ENCODE results near the gene BMP2.

The BMP2 gene

DNA sequence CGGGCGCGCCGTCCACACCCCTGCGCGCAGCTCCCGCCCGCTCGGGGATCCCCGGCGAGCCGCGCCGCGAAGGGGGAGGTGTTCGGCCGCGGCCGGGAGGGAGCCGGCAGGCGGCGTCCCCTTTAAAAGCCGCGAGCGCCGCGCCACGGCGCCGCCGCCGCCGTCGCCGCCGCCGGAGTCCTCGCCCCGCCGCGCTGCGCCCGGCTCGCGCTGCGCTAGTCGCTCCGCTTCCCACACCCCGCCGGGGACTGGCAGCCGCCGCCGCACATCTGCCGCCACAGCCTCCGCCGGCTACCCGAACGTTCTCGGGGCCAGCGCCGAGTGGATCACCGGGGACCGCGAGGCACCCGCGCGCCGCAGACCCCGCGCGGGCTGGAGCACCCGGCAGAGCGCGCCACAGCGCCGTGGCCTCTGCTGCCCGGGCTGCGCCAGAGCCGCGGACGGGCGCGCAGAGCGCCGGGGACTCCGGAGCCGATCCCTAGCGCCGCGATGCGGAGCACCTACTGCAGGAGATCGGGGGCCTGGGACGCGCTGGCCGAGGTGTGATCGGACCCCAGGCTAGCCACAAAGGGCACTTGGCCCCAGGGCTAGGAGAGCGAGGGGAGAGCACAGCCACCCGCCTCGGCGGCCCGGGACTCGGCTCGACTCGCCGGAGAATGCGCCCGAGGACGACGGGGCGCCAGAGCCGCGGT is at the start of gene BMP2:
TSS of gene BMP2 (plus strand) at position 151 of the 692 bp plus-strand sequence. CDS start 2,441 bp downstream, outside the sequence.
- no peak for DNase-seq (ENCODE audit: low read depth in 4 of 4, low spot score in 1 of 4)

DNA sequence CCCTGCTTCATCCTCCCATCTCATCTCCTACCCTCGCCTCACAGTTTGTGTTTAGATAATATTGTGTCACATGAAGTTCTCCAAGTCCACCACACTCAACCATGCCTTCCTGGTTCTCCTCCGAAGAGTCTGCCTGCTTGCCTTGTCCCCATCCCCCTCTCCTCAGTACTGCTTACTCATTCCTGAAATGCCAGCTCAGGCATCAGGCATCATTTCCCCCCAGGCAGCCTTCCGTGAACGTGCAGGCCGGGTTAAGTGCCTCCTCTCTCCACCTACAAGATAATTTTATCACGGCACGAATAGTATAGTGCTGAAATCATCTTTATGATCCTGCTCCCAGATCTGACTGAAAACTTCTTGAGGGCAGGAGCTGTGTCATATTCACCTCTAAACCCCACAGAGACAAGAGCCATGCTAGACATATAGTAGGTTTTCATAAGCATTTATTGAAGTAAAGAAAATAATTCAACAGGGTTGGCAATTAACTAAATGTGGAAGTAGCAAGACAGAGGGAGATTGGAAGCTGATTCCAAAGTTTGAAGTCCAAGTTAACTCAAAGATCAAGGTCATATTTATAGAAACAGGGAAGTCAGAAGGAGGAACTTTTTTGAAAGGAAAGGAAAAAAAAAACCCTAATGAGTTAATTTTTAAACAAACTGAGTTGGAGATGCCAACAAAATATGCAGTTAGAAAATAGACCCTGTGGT is 48.7 kb upstream of the BMP2 start:
- no peak for DNase-seq (ENCODE audit: low read depth in 4 of 4, low spot score in 1 of 4)

DNA sequence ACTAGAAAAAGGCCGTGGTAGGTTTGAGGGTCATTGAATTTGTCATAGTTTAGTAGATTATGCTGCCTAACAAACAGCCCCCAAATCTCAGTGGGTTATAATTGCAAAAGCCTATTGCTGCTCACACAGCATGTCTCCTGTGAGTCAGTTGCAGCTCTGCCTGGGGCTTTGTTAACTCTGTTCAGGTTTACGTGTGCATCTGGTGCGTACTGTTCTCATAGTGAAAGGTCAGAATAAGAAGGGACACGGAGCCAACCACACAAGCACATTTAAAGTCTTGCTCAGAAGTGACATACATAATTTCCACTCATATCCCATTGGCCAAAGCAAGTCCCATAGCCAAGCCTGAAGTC is 48.1 kb upstream of the BMP2 start:
- no peak for DNase-seq (ENCODE audit: low read depth in 4 of 4, low spot score in 1 of 4)

DNA sequence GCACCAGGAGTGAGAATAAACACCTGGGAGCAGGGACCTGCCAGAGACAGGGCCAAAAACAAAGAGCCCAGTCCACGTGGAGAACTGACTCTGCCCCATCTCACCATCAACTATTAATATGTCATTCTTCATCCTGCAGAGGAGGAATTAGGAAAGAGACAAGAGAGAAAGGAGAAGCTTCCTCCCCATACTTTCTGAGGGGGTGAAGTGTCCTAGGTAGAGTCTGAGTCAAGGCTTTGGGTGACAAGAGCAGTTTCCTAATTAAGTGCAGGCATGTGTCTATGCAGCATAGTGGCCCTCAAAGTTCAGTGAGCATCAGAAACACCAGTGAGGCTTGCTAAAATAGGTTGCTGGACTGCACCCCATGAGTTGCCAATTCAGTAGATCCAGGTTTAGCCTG is 40.7 kb upstream of the BMP2 start:
- DNase-seq (ENCODE audit: low read depth in 4 of 4, low spot score in 1 of 4) = no peak

DNA sequence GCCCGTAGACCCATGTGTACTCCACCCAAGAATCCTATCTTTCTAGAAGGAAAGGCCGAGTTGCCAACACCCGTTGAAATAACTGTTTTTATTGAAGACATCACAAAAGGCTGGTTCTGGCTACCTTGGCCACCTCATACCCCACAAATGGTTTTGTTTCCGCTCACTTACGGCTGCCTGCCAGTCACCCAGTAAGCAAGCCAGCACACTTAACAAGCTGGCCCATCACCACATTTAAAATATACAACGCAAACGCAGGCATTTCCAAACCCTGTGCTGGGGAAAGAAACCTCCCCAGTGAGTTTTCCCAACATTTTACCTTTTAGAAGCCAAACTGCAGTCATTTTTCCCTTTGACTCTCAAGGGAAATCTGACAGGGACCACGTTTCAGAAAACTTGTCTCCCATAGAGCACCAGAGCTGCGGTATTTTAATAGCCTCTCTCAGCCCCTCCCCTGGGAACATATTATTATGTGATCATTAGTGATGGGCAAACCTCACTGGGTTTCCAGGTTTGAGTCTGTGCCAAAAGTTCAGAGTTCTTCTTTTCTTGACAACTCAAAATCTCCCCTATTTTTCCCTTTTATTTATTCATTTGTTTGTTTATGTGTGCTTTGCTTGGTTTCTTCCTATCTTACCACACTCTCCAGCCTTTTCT is 36.7 kb upstream of the BMP2 start:
- DNase-seq (ENCODE audit: low read depth in 4 of 4, low spot score in 1 of 4) = no peak

DNA sequence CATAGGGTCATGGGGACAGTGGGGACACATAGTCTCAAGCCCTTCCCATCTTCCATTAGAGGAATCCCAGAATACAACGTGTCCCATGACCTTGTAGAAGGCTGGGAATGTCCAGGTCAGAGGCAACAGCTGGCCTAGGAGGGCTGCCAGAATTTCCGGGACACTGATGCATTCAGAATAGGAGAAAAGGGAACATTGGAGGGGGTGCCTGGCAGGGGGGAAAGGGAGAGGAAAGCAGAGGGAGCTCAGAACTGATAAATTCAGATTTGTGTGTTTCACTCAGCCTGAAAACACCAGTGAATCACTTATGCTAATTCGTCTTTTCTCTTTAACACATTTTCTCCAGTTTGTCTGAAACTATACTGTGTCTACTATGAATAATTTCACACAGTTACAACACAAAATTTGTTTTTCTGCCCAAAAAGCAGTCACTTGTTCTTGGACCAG is 35.5 kb upstream of the BMP2 start:
- DNase-seq (ENCODE audit: low read depth in 4 of 4, low spot score in 1 of 4) = no peak

DNA sequence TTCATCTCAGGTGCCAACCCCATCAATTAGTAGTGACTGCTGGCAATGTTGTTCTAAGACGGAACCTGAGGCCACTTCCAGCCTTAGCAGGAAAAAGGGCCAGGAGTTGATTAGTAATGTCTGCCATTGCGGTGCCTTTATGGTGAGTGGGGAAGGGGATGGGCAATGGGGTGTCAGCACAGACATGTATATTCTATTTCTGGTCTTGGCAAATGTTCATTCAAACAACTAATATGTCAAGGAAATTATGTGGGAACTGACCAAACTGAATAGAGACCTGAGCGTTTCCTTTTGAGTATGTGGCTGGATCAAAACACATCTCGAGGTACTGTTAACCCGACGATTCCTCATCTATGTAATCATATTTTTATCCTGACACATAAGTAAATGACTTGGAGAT is 34.6 kb upstream of the BMP2 start:
- DNase-seq (ENCODE audit: low read depth in 4 of 4, low spot score in 1 of 4) = no peak

DNA sequence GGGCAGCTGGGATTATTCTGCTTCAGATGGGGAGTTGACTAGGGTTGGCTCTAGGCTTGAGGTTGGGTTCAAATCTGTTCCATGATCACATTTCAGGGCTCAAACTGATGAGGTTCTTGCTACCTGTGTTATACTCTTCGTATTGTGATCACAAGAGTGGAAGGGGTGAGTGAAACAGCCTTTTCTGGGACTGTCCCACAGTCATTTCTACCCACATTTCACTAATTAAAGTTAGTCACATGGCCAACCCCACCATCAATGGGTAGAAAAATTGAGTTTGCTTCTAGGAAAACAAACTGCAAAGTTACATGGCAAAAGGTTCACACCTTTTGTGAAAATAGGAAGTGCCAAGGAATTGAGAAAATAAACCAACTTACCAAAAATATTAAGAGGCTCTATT is 33.5 kb upstream of the BMP2 start:
- DNase-seq (ENCODE audit: low read depth in 4 of 4, low spot score in 1 of 4) = no peak

DNA sequence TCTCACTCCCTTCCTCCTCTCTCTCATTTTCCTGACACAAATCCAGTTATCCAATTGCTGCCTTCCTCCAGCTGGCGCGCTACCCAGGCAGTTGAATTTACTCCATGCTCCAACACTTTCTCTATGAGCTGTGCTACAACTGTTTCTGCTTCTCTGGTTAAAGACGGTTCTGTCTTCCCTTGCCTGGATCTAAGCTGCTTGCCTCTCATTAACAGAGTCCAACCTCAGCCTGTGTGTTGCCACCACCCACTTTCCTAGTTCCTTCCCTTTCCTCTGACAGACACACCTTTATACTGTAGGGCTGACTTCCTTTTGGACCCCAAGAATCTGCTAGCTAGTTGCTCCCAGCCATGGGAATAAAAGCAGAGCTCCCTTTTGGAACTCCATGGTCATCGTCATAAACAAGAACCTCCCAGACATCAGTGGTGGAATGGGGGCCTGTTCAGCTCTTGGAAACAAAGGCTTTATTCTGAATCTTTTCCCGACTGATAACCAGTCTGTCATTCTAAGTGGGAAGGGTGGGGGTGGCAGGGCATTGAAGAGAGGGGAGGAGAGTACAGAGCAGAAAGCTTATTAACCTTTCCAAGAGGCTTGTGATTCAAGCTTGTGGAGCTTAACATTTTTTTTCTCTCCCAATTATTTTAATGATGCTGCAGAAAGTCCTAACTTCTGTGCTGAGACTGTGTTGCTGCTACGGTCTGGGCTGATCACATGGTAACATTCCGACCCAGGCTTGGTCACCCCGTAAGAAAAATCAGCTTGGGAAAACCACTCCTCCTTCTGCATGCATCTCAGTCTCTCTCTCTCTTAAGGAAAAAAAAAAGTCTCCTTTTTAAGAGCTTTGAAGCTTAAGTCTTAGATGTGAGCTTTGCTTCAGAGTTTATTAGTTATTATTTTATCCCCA is 31.3 kb upstream of the BMP2 start:
- DNase-seq (ENCODE audit: low read depth in 4 of 4, low spot score in 1 of 4) = no peak

DNA sequence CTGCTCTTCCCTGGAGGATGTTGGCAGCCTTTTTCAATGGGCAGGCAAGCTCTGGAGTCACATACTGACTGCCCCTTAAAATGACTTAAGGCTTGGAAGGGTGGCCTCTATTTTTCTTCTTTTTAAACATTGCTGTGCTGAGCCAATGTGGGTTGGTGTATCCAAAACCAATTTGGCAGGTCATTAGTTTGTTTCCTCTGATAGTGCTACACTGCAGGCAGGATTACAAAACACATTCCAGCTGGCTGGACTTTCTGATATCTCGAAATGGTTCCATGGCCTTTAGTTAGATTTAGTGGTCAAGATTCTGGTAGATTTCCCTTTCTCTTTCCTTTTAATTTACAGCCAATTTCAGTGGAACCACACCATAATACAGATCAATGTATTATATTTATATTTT is 28.1 kb upstream of the BMP2 start:
- DNase-seq (ENCODE audit: low read depth in 4 of 4, low spot score in 1 of 4) = no peak

DNA sequence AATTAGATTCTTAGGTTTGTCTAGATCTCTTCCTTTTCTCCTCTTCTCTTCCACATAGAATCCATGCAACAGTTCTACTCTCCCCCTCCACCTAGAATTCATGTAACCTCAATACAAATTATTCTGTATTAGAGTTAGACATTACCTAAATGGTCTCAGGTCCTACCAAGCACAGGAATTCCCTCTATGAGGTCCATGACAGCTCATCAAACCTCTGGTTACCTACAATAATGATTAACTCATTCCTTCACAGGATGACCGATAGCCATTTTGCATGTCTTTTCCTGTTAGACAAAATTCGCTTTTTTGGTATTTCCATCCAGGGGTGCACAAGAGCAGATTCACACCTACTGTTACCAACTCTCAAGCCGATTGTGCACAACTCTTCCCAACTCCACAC is 27.4 kb upstream of the BMP2 start:
- DNase-seq (ENCODE audit: low read depth in 4 of 4, low spot score in 1 of 4) = no peak

DNA sequence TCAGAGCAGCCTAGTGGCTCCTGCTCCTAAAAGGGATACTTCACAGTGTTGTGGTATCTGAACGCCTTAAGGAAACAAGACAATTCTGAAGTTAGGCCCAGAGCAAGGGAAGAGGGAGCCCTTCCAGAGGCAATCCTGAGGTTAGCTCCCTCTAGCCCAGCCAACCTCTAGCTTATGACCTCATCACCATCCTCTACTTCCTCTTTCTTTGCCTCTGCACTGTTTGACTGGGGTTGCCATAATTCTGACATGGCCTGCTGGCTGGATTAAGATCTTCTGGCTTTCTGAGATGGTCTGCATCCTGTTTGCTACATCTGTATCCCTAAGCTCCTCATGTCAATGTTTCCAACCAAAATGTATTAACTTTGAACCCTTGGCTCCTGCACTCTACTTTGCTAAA is 23.3 kb upstream of the BMP2 start:
- no peak for DNase-seq (ENCODE audit: low read depth in 4 of 4, low spot score in 1 of 4)

DNA sequence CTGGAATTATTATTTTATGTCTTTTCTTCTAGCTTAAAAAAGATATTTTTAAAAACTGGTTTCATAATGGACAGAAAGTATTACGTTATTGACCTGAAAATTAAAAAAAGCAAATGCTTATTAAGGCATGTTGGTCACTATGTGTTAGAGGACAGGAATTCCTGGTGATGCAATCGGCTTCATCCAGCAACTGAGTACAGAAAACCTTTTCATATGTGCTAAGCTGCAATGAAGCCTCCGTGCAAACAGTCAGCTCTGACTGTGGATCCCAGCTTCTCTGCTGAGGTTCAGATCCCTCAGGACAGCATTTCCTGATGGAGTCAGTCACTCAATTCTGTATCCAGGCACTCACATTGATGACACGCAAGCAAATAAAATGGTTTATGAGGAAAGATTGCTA is 22.7 kb upstream of the BMP2 start:
- DNase-seq (ENCODE audit: low read depth in 4 of 4, low spot score in 1 of 4) = no peak

DNA sequence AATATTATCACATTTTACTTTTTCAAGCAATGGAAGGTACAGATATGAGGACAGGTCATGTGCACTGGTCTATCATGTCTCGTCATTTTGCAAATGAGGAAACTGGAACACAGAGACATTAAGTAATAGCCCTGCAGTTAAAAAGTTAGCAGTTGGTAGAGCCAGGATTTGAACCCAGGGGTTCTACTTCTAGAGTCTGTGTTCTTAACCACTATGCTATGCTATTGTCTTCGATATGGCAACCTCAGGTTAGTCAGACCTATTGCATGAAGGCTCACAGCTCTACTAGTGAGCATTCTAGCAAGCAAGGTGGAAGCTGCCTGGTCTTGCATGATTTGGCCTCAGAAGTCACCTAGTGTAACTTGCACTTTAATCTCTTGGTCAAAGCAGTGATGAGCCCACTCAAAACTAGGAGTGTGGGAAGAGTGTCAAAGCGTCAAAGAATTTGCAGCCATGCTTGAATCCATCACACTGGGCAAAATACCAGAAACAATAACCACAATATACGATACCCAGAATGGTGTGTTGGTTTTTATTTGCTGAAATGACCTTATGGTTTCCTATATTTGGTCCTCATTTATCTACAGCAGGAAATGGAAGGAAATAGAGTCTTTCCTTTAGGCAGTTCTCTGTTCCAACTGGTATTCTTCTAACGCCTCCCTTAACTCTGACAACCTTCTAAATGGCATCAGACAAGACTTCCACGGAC is 20.4 kb upstream of the BMP2 start:
- DNase-seq (ENCODE audit: low read depth in 4 of 4, low spot score in 1 of 4) = no peak

DNA sequence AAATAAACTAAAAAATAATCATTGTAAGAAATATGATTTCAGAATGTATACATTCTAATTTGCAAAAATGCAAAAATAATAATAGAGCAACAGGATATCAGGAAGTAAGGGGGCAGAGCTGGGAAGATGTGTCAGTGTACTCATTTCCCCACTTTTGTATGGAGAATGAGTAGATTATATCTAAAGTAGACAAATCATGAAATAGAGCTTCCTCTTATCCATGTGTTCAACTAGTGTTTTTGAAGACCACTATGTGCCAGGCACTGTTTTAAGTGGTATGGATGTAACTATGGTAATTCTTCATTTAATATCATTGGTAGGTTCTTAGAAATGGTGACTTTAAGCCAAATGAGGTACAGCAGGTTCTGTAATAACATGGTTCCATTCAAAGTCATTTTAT is 17.0 kb upstream of the BMP2 start:
- DNase-seq (ENCODE audit: low read depth in 4 of 4, low spot score in 1 of 4) = no peak

DNA sequence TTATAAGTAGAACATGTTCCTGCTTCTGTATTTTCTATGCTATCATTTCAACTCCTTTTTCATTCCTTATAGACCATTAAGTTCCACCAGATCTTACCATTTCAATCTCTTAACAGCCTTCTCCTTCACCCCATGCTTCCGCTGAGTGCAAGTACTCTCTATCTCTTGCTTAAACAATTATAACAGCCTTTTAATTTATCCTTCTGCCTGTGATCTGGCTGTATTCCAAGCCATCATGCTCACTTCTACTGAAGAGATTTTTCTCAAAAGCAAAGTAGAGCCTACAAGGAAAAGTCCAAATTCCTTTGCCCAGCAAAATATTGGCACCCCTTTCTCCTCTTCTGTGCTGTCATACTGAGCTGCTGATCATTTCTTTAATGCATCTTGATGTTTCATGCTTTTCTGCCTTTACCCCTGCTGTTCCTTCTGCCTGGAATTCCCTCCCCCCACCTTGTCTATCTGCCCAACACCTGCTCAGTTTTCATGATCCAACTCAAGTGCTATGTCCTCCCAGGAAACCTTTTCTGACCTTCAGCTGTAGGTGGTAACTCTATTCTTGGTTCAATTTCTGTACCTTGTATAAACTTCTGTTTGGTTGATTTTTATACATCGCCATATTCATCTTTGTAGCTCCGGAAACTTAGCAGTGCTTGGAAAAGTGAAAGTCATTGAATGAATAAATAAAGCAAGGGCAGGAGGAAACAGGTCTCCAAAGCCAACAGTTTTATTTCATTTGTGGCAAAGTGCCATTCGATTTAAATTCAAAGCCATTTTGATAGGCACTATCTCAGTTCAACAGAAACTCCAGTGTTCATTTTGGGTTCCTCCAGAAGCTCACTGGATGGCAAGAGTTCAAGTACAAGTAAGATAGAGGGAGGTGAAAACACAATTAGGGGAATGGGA is 10.5 kb upstream of the BMP2 start:
- no peak for DNase-seq (ENCODE audit: low read depth in 4 of 4, low spot score in 1 of 4)

DNA sequence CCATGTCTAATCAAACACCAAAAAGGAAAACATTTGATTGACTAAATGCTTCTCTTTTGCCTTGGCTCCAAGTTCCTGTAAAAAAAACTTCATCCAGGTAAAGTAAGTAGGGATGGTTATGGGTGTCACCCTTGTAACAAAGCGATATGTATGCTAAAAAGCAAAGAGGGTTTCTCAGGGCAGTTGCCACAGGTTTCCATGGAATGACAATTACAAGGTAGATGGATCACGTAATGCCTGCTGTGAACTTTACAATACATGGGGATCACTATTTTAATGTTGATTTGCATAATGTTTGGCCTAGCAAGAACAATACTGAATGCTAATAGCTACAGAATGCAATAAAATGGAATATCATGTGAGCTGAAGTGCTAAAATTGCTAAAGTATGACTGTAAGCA is 2.9 kb upstream of the BMP2 start:
- no peak for DNase-seq (ENCODE audit: low read depth in 4 of 4, low spot score in 1 of 4)

DNA sequence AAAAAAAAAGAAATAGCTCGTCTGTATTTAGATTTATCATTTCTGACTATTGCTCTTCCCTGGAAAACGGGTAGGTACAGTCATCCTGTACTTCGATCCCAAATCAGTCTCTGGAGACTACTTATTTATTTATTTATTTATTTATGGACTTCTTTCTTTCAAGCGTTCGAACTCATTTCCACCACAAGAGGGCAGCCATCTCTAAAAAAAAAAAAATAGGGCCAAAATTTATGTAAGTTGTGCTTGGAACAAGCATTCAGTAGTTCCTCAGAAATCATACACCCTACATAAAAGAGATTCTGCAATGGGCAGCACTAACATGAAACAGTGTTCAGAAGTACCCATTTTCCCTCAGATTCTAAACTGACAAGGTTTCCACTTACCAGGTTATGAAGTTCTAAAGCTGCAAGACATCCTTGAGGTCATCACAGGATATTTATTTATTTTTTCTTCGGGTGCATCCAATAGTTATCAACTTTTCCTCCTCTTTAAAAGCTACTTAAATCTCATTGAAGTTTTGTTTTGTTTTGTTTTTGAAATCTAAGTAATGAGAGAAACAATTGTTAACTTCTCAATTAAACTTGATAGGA is 1.9 kb upstream of the BMP2 start:
- no peak for DNase-seq (ENCODE audit: low read depth in 4 of 4, low spot score in 1 of 4)

DNA sequence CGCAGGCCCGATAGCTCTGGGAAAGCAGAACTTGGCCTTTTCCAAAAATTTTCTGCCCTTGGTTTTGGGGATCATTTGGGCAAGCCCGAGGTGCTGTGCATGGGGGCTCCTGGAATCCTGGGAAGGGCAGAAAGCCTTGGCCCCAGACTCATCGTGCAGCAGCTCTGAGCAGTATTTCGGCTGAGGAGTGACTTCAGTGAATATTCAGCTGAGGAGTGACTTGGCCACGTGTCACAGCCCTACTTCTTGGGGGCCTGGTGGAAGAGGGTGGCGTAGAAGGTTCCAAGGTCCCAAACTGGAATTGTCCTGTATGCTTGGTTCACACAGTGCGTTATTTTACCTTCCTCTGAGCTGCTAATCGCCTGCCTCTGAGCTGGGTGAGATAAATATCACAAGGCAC is 1.1 kb upstream of the BMP2 start:
- DNase-seq (ENCODE audit: low read depth in 4 of 4, low spot score in 1 of 4) = no peak
